ENCODE data around the gene AP5Z1.

AP5Z1 gene

GRCh38 chr7:4803397-4804241 is 28.2 kb downstream of the AP5Z1 start:
- DNase-seq = no peak

GRCh38 chr7:4805110-4805983 is 29.9 kb downstream of the AP5Z1 start:
- DNase-seq = no peak

GRCh38 chr7:4805984-4806300 is 30.5 kb downstream of the AP5Z1 start:
- DNase-seq = no peak

GRCh38 chr7:4806983-4807597 is 31.7 kb downstream of the AP5Z1 start:
- DNase-seq = no peak

GRCh38 chr7:4807598-4808016 is 32.2 kb downstream of the AP5Z1 start:
- no peak for DNase-seq

GRCh38 chr7:4808026-4808425 is 32.6 kb downstream of the AP5Z1 start:
- DNase-seq = no peak

- DNase-seq = no peak
Measured at GRCh38 chr7:4808565-4808964, 33.1 kb downstream of the AP5Z1 start.

GRCh38 chr7:4809091-4809591 is 33.7 kb downstream of the AP5Z1 start:
- no peak for DNase-seq

- DNase-seq = no peak
Measured at GRCh38 chr7:4809666-4810065, 34.2 kb downstream of the AP5Z1 start.

GRCh38 chr7:4814433-4814832 is 39.0 kb downstream of the AP5Z1 start:
- no peak for DNase-seq

GRCh38 chr7:4815121-4815520 is 39.7 kb downstream of the AP5Z1 start:
- DNase-seq = no peak

- no peak for DNase-seq
Measured at GRCh38 chr7:4815609-4816418, 40.4 kb downstream of the AP5Z1 start.

GRCh38 chr7:4816419-4817080 is 41.1 kb downstream of the AP5Z1 start:
- no peak for DNase-seq

- no peak for DNase-seq
Measured at GRCh38 chr7:4817178-4817901, 41.9 kb downstream of the AP5Z1 start.

- no peak for DNase-seq
Measured at GRCh38 chr7:4818000-4818794, 42.8 kb downstream of the AP5Z1 start.

GRCh38 chr7:4819560-4820404 is 44.4 kb downstream of the AP5Z1 start:
- no peak for DNase-seq

- DNase-seq = no peak
Measured at GRCh38 chr7:4820405-4820966, 45.1 kb downstream of the AP5Z1 start.

GRCh38 chr7:4820967-4821471 is 45.6 kb downstream of the AP5Z1 start:
- DNase-seq = no peak

- no peak for DNase-seq
Measured at GRCh38 chr7:4822677-4823076, 47.3 kb downstream of the AP5Z1 start.
